Mesendoderm (in vitro differentiated cells): ENCODE results near the gene TMEM174.

Experiments used
- DNase-seq: peaks from one replicate; pipeline ENCODE4 v3.0.0; 2013
- H2AK5ac ChIP-seq: 2 replicates; pipeline ENCODE4 v1.6.1; 2013; ENCODE audit warnings: low read length, inconsistent platforms
- H2BK120ac ChIP-seq: 2 replicates; pipeline ENCODE4 v1.6.1; 2013; ENCODE audit warnings: low read depth, mild to moderate bottlenecking, low read length, moderate library complexity, mixed read lengths
- H2BK15ac ChIP-seq: replicated peaks from 2 replicates; pipeline ENCODE4 v1.6.1; 2013; ENCODE audit warnings: low read depth, mild to moderate bottlenecking, moderate library complexity
- H2BK5ac ChIP-seq: 2 replicates; pipeline ENCODE4 v1.6.1; 2013; ENCODE audit warnings: low read length, inconsistent platforms
- H3K18ac ChIP-seq: 2 replicates; pipeline ENCODE4 v1.6.1; 2013; ENCODE audit warnings: mild to moderate bottlenecking, low read length, mixed read lengths
- H3K23ac ChIP-seq: one replicate; pipeline ENCODE4 v1.6.1; 2013; ENCODE audit warnings: low read length
- H3K27ac ChIP-seq: 2 replicates; pipeline ENCODE4 v1.5.1; 2013; ENCODE audit warnings: low read depth, mild to moderate bottlenecking, inconsistent platforms, low read length, moderate library complexity
- H3K27me3 ChIP-seq: 2 replicates; pipeline ENCODE4 v1.6.1; 2013; ENCODE audit warnings: low read length, control low read depth, mild to moderate bottlenecking, inconsistent platforms; ENCODE audit not compliant: insufficient read depth, poor library complexity
- H3K36me3 ChIP-seq: 2 replicates; pipeline ENCODE4 v1.6.1; 2013; ENCODE audit warnings: low read length, inconsistent platforms; ENCODE audit not compliant: control insufficient read depth, insufficient read depth
- H3K4ac ChIP-seq: one replicate; pipeline ENCODE4 v1.6.1; 2013; ENCODE audit warnings: low read depth, mild to moderate bottlenecking, low read length, moderate library complexity
- H3K4me1 ChIP-seq: 2 replicates; pipeline ENCODE4 v1.6.1; 2013; ENCODE audit warnings: low read depth, low read length, inconsistent platforms; ENCODE audit not compliant: control insufficient read depth
- H3K4me2 ChIP-seq: 2 replicates; pipeline ENCODE4 v1.6.1; 2013; ENCODE audit warnings: low read length
- H3K4me3 ChIP-seq: 2 replicates; pipeline ENCODE4 v1.5.1; 2013; ENCODE audit warnings: mild to moderate bottlenecking, low read length
- H3K56ac ChIP-seq: one replicate; pipeline ENCODE4 v1.6.1; 2013; ENCODE audit warnings: low read length
- H3K79me1 ChIP-seq: 2 replicates; pipeline ENCODE4 v1.6.1; 2013; ENCODE audit warnings: low read length, inconsistent platforms
- H3K79me2 ChIP-seq: 2 replicates; pipeline ENCODE4 v1.6.1; 2013; ENCODE audit warnings: mild to moderate bottlenecking, low read length; ENCODE audit not compliant: control insufficient read depth, insufficient read depth
- H3K9ac ChIP-seq: 2 replicates; pipeline ENCODE4 v1.6.1; 2013; ENCODE audit warnings: low read length, inconsistent platforms
- H4K5ac ChIP-seq: one replicate; pipeline ENCODE4 v1.6.1; 2013; ENCODE audit warnings: low read length
- H4K8ac ChIP-seq: one replicate; pipeline ENCODE4 v1.6.1; 2013; ENCODE audit warnings: low read depth, mild to moderate bottlenecking, control low read depth, low read length, moderate library complexity
- WGBS: extraction: QIAGEN DNeasy Blood & Tissue Kit; methylation state at CpG from one replicate; pipeline ENCODE4 v1.1.7; 2013; ENCODE audit warnings: low lambda C conversion rate, missing lambda C conversion rate; ENCODE audit not compliant: insufficient coverage; ENCODE audit errors: extremely low coverage; 5-methylcytosine and 5-hydroxymethylcytosine counted together

The TMEM174 gene

DNA sequence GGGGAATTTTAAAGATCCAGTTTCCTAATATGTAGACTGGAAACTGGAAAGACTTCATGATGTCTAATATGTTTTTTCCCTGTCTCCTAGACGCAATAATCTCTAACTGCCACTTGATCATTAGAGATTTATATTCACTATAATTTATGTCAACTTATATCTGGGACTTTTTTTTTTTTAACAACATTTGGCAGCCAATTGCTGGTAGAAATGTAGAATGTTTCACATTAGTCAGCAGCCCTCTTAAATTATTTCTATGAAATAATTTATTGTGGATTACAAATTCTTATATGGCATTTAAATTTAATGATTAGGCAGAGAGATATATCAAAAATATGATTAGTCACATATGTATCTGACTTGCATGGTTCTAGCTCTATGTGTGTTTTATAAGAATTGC lies 48.2 kb downstream of the TMEM174 start:
- no peaks in the 10 kb centered on the region for H3K4me1 ChIP-seq
- H3K9ac ChIP-seq, result no peak overlapping the region
- H3K4ac ChIP-seq, result no peak overlapping the region
- no peak overlapping the region for H3K18ac ChIP-seq
- no CpG with 5 or more reads among the region's 1 CpG for WGBS
- H2BK120ac ChIP-seq, result no peak overlapping the region
- H2BK15ac ChIP-seq, result no peak overlapping the region
- H3K4me2 ChIP-seq, result no peak overlapping the region
- DNase-seq, result no peak
- no peaks in the 10 kb centered on the region for H3K79me2 ChIP-seq
- no peak overlapping the region for H4K8ac ChIP-seq
- no peaks in the 10 kb centered on the region for H3K79me1 ChIP-seq
- H2BK5ac ChIP-seq, result no peak overlapping the region
- H3K27me3 ChIP-seq, result peaks cover 3% of the 10 kb centered on the region
- no peak overlapping the region for H3K56ac ChIP-seq
- no peak overlapping the region for H2AK5ac ChIP-seq
- H4K5ac ChIP-seq, result no peak overlapping the region
- H3K23ac ChIP-seq, result no peak overlapping the region
- H3K27ac ChIP-seq, result no peak overlapping the region
- H3K36me3 ChIP-seq, result no peaks in the 10 kb centered on the region
- no peak overlapping the region for H3K4me3 ChIP-seq

DNA sequence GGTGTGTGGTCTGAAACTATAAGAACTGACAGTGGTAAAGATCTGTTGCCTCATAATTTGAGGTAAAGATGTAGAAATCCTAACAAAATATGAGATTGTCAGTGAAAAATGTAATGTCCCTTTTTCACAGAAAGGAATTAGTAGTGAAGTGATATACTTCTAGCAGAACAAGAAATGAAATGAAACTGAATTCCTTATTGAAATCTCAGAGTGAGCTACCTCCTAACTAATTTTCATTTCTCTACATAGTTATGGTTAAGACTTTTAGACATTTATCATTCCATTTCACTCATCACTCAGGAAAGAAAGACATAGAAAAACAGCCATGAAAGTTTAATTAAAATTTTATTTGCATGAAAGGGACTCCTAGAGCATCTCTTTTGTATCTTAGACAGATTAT lies 48.7 kb downstream of the TMEM174 start:
- Histone ChIP-seq H3K79me1 (no peaks in the 10 kb centered on the region), H3K18ac (no peak overlapping the region), H2BK5ac (no peak overlapping the region), H3K36me3 (no peaks in the 10 kb centered on the region), H3K27ac (no peak overlapping the region), H4K5ac (no peak overlapping the region), H3K4ac (no peak overlapping the region), H3K9ac (no peak overlapping the region), H3K79me2 (no peaks in the 10 kb centered on the region), H3K56ac (no peak overlapping the region), H3K4me2 (no peak overlapping the region), H2BK15ac (no peak overlapping the region), H2BK120ac (no peak overlapping the region), H3K4me1 (no peaks in the 10 kb centered on the region), H3K23ac (no peak overlapping the region), H3K27me3 (peaks cover 3% of the 10 kb centered on the region), H4K8ac (no peak overlapping the region), H2AK5ac (no peak overlapping the region), H3K4me3 (no peak overlapping the region)
- DNase-seq, result no peak

DNA sequence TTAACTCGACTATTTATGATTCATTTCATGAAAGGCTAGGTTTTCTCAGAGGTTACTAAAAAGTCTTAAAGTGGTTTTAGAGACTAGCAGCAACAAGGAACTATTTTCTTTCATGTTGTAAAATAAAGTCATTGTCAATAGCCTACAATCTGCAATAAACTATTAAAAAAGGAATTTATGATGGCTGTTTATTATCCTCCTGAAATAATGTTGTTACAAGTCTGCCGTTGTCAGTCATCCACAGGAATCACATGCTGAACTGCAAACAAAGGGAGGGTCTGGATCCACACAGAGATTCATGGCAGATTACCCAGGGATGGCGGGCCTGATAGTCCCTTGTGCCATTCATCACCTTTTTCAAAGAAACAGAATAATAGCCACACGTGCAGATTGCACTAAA lies 49.2 kb downstream of the TMEM174 start:
- Histone ChIP-seq H3K4ac (no peak overlapping the region), H3K27me3 (peaks cover 3% of the 10 kb centered on the region), H3K36me3 (no peaks in the 10 kb centered on the region), H4K8ac (no peak overlapping the region), H2AK5ac (no peak overlapping the region), H3K56ac (no peak overlapping the region), H3K18ac (no peak overlapping the region), H3K79me2 (no peaks in the 10 kb centered on the region), H2BK120ac (no peak overlapping the region), H3K23ac (no peak overlapping the region), H3K79me1 (no peaks in the 10 kb centered on the region), H3K9ac (no peak overlapping the region), H3K4me1 (no peaks in the 10 kb centered on the region), H3K4me2 (no peak overlapping the region), H4K5ac (no peak overlapping the region), H2BK15ac (no peak overlapping the region), H2BK5ac (no peak overlapping the region), H3K27ac (no peak overlapping the region), H3K4me3 (no peak overlapping the region)
- WGBS, result no CpG with 5 or more reads among the region's 4 CpGs
- DNase-seq, result no peak
